Measurements from ENCODE around the gene KIF1B. TPM values are rescaled to one million over a fixed set of nuclear protein-coding genes. Genes with fewer than 3 reads are reported as not detected.

The KIF1B gene
- total and polyA plus RNA-seq, 4 donors: 8.4 to 40.9 (median 8.9) TPM

DNA sequence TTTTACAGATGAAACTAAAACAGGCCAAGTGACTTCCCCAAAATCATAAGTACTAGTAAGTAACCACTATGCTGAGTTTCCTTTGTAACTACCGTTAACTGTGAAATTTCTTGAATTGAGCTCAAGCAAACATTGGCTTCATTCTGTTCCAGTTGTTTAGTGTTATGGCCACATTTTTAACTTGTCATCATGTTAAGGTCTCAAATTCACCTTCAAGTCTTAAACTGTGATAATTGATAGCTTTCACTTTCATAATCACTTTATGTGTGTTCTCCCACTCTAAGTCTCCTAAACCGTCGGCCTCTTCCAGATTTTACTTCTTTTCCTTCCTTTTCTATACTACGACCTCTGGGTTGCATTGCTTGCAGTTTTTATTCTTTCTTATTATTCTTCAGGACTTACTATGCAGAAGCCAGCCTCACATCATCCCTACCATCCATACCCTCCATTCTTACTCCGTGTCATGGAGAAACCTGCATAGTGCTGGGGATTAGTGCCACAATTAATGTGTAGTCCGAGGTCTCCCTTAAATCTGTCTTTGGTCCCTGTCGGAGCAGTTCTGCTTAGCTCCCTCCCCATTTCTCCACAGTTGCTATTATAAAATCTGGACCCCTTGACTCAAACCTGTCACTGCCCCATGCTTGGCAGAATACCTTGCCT, 5.8 kb downstream of the KIF1B start:
- TF ChIP-seq HNF4G (IDR thresholded peaks at IDR 0.05) (no peak), REST (IDR thresholded peaks at IDR 0.05) (no peak)
- TF ChIP-seq, protein P1, sequence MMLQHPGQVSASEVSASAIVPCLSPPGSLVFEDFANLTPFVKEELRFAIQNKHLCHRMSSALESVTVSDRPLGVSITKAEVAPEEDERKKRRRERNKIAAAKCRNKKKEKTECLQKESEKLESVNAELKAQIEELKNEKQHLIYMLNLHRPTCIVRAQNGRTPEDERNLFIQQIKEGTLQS (IDR thresholded peaks at IDR 0.05): no peak
- Histone ChIP-seq H3K4me1 (ENCODE audit: control insufficient read depth in 4 of 4, insufficient read depth in 4 of 4, low read length in 3 of 4) (peaks cover 4 to 41% (median 26%) of the 10 kb centered on the region in 4 donors), H3K9ac (ENCODE audit: low read depth in 1 of 2, low read length in 2 of 2) (no peak overlapping the region), H3K4me3 (ENCODE audit: low read depth in 1 of 3, low read length in 3 of 3) (no peak overlapping the region), H3K27me3 (ENCODE audit: control insufficient read depth in 4 of 4, insufficient read depth in 4 of 4, low read length in 3 of 4) (no peaks in the 10 kb centered on the region), H3K36me3 (ENCODE audit: control insufficient read depth in 4 of 4, insufficient read depth in 3 of 4, low read depth in 1 of 4, low read length in 3 of 4) (peaks cover 0 to 3% (median 0%) of the 10 kb centered on the region in 4 donors), H3K27ac (ENCODE audit: low read depth in 1 of 2, low read length in 2 of 2) (no peak overlapping the region), H3K9me3 (ENCODE audit: control insufficient read depth in 4 of 4, low read length in 3 of 4) (no peaks in the 10 kb centered on the region)
- 66% methylated on average over 7 of the region's 7 CpGs for WGBS
- DNase-seq (ENCODE audit: low spot score): no peak

- WGBS: 71% methylated on average over 5 of the region's 5 CpGs
- H3K27me3 ChIP-seq (ENCODE audit: control insufficient read depth in 4 of 4, insufficient read depth in 4 of 4, low read length in 3 of 4): no peaks in the 10 kb centered on the region
- TF ChIP-seq, protein P2, sequence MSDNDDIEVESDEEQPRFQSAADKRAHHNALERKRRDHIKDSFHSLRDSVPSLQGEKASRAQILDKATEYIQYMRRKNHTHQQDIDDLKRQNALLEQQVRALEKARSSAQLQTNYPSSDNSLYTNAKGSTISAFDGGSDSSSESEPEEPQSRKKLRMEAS (IDR thresholded peaks at IDR 0.05): no peak
- TF ChIP-seq, protein P1 (IDR thresholded peaks at IDR 0.05): no peak
- TF ChIP-seq CTCF (IDR thresholded peaks at IDR 0.05; ENCODE audit: low read depth, low read length, missing input control): no peak
- no peak for TF ChIP-seq RAD21 (IDR thresholded peaks at IDR 0.05)
- TF ChIP-seq REST (IDR thresholded peaks at IDR 0.05): no peak
- TF ChIP-seq TAF1 (conservative IDR thresholded peaks at IDR 0.05): no peak
- TF ChIP-seq FOXA1 (IDR thresholded peaks at IDR 0.05): no peak
- no peak for TF ChIP-seq NR2F2 (IDR thresholded peaks at IDR 0.05)
- TF ChIP-seq FOXA2 (IDR thresholded peaks at IDR 0.05): no peak
- no peak for TF ChIP-seq GABPA (IDR thresholded peaks at IDR 0.05 in 1 of 2, conservative IDR thresholded peaks at IDR 0.05 in 1 of 2)
- TF ChIP-seq JUND (IDR thresholded peaks at IDR 0.05): no peak
- no peak for TF ChIP-seq SP1 (IDR thresholded peaks at IDR 0.05)
- no peak for TF ChIP-seq HNF4G (IDR thresholded peaks at IDR 0.05)
- H3K4me3 ChIP-seq (ENCODE audit: low read depth in 1 of 3, low read length in 3 of 3): no peak overlapping the region
- no peak overlapping the region for H3K9ac ChIP-seq (ENCODE audit: low read depth in 1 of 2, low read length in 2 of 2)
- H3K9me3 ChIP-seq (ENCODE audit: control insufficient read depth in 4 of 4, low read length in 3 of 4): no peaks in the 10 kb centered on the region
- H3K36me3 ChIP-seq (ENCODE audit: control insufficient read depth in 4 of 4, insufficient read depth in 3 of 4, low read depth in 1 of 4, low read length in 3 of 4): peaks cover 0 to 3% (median 0%) of the 10 kb centered on the region in 4 donors
- DNase-seq (ENCODE audit: low spot score): no peak
- H3K4me1 ChIP-seq (ENCODE audit: control insufficient read depth in 4 of 4, insufficient read depth in 4 of 4, low read length in 3 of 4): peaks cover 0 to 29% (median 14%) of the 10 kb centered on the region in 4 donors
- peak overlapping the region in 1 of 2 donors; percentile 10 for H3K27ac ChIP-seq (ENCODE audit: low read depth in 1 of 2, low read length in 2 of 2)
These were observed 7.5 kb downstream of the KIF1B start for GRCh38 chr1:10217748-10218441.

Data from liver (tissue), 9 donors.